Right forelimb (tissue), 1 donor: Measurements from ENCODE around the gene SEMA4D.
"Not testable (repeated sequence)": the region's sequence is repeated elsewhere in the genome, so short reads cannot be mapped to it uniquely, and the experiment has no call there.

Experiments used
- DNase-seq: peaks from one replicate; pipeline ENCODE4 v3.0.0-alpha.2; 2018

Gene SEMA4D

DNA sequence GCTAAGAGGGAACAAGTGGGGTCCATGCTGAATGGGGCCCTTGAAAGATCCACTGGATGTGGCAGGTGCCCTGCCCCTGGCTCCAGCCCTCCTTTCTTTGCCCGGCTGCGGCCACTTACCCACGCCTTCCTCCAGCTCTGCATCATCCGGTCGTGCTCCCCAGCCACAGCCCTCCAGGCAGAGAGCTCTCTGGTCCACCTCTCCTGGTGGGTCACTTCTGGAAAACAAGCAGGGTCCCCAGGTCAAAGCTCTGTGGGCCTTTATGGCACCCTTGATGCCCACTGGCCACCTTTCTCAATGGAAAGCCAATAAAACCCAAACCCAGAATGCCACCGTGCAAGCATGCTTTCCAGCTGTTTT lies 134.6 kb downstream of the SEMA4D start:
- DNase-seq = no peak

DNA sequence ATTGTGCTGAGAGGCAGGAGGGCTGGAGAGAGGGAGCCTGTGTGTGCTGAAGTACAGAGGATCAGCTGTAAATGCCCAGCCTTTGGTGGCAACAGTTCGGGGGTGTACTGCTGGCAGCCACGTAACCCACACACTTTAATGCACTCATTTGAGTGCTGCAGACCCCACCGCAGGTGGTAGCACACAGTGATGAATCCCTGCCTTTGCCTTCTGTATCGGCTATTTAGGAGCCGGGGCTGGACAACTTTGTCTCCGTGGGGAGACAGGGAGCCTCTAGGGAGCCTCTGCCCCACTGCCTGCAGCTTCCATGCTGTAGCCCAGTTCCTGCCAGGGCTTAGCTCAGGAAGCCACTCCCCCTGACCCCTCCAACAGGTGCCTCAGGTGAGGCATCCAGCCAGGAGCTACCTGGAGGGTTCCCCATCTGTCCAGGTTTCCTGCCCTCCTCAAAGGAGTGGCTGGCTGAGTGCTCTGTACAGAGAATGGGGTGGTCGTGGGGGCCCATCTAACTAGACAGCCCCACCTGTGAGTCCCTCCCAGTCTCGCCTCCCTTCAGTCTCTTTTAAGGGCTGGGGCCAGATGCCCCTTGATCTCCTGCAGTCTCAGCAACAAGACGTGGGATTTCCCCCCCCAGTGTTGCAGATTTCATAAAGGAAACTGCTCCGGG lies 135.1 kb downstream of the SEMA4D start:
- no peak for DNase-seq

DNA sequence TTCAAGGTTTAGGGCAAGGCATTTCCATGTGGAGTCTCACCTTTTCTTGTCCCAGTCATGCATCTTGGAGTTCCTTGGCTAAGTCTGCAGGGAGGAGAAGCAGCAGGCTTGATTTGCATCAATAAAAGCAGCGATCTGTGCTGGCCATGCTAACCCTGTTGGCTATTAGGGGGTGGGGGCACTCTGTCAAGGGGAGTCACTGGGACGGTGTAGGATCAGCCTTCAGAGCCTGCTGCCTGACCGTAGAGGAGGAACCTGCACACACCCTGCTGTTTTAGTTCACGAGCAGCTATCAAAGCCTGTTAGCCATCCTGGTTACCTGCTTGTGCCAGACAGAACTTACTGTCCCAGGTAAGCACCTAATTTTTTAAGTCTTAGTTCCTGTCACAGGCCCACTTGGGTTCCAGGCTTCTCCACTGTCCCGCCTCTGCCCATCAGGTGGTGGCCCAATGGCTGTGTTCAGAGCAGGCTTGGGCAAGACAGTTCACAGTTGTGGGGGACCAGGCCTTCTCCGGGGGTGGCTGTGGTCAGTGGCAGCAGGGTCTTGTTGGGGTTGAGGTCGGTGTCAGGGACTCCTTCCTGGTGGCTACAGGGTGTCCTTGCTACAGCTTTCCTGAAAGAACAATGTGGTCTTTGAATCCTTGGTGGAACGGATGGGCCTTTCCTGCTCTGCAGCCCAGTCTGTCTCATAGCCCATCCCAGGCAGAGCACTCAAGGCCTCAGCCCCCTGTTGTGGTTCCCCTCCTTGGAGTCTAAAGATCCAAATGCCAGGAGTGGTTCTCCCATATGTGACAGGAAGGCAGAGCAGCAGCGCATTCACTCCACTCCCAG lies 135.9 kb downstream of the SEMA4D start:
- peak; percentile 39 for DNase-seq

DNA sequence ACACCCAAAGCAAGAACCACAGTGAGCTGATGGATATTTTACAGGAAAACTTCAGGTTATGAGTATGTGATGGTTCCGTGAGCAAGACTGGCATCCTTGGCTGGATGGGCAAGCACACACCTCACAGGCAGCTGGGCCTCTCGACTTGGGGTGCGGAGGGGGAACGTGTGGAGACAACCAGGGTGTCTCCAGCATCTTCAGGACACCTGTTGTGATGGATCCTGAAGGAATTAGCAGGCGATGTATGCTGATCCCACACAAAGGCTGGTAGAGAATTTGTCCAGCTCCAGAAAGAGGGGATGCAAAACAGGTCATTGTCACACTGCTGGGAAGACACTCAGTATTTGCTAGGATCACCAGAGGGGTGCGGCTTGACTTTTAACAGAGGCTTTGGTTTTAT lies 136.9 kb downstream of the SEMA4D start:
- DNase-seq = peak; percentile 27

- peak; percentile 53 for DNase-seq
Measured at GRCh38 chr9:89360465-89360864, 137.4 kb downstream of the SEMA4D start.

GRCh38 chr9:89359751-89360261 lies 138.1 kb downstream of the SEMA4D start:
- peak; percentile 47 for DNase-seq

DNA sequence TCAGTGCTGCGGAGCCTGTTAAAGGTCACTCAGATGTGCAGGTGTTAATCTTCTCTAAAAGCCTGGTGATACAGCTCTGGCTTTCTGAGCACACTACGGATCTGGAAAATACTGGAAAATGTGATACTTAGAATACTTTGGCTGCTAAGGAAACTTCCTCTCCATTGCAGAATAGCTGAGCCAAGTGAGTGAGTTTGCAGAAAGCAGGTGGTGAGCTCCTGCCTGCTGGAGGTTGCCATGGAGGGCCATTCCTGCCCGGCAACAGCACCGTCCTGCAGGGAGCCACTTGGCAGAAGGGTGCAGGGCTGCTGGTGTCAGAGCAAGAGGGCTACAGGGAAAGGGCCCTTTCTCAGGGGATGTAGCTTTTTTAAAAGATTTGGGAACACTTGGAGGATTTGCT lies 138.9 kb downstream of the SEMA4D start:
- peak; percentile 47 for DNase-seq

DNA sequence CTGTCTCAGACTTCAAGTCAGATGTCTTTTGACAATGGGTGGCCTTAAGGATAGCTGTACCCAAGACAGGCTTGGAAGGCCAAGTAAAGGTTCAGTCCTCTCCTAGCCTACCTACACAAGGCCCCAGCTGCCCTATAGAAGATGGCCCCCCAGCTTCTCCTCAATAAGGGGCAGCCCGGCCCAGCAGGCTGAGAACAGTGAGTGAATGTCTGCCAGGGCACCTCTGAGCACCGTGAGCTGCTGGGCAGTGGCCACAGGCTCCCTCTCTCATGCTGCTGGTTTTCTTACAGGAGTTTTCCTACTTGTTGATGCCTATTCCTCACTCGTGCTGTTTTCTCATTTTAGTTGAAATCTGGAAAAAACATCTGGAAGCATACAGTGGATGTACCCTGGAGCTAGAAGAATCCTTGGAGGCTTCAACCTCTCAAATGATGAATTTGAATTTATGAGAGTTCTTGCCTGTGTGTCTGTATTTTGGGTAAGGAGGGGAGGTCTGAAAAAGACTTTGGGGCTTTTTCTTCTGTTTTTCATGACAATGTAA lies 139.5 kb downstream of the SEMA4D start:
- DNase-seq = peak; percentile 45

- DNase-seq = no peak
Measured at GRCh38 chr9:89357331-89358197, 140.3 kb downstream of the SEMA4D start.

DNA sequence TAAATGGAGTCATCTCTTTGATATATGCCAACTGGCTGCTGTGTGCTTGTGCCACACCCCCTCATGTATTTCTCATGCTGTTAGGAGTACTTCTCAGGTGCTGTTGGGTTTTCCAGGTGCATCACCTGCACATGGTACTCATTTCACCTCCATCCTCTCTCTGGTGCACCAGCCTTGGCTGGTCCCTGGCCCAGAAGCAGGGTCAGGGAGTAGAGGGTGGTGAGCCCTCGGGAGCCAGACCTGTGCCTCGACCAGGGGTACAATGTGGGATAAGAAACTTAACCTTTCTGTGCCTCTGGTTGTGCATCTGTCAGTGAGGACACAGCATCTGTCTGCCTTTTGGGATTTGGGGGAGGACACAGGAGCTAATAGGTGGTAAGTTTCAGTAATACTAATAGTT lies 141.1 kb downstream of the SEMA4D start:
- no peak for DNase-seq

DNA sequence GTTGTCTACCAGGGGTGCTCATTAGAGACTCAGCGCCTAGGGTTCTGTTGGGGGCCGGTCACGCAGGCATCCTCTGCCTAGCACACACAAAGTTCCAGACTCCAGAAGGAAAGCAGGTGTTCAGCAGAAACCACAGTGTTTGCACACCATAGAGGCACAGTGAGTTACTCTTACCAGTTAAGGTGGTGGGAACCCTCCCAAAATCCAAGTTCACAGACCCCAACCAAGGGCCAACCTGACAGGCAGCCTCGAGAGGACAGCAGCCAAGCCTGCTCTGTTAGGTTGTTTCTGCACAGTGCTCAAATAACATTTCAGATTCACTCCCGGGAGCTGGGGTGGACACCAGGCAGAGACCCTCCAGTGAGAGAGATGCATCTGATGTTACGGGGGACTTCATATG lies 143.4 kb downstream of the SEMA4D start:
- DNase-seq = no peak

DNA sequence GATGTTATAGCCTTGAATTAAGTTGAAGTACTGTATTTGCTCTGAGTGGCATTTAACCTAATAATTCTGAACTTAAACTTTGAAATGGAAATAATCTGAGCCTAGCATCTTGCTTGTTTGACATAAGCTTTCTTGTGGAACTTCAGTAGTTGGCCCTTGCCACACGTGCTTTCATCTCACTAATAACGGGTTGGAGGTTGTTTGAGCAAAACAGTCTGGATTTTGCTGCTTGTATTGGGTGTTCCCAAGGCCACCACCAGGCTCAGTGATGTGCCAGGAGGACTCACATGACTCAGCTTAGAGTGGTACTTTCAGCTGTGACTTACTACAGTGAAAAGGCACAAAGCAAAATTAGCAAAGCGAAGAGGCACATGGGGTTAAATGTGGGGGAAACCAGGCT lies 143.9 kb downstream of the SEMA4D start:
- DNase-seq = peak; percentile 16

DNA sequence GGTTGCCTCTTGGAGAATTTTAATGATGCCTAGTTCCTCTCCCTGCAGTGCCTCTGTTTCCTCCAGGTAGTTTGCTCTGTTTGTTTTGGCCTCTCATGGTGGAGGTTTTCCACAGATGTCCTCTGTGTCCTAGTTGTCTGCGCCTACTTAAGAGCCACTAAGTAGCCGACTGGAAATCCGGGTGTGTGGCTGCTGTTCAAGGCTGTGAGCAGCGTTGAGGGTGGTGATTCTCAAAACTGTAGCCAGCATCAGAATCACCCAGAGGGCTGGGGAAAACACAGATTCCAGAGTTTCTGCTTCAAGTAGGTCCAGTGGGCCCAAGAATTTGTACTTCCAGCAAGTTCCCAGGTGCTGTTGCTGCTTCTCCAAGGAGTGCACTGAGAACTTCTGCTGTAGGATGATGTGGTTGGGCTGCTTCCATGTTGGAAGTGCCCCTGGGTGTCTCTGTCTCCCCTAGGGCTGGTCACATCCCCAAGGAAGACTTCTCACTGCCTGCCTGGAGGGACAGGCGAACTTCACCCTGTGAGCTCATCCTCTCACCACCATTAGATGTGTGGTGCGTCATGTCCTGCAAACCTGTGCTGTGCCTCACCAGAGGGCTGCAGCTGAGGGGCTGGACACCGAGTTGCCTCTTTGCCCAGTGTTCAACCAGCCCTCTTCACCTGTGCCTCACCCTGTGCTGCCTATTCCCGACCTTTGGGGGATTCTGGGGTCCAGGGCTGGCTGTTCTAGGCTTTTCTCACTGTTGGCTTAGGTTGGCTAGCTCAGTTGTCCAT lies 144.9 kb downstream of the SEMA4D start:
- no peak for DNase-seq

- DNase-seq = no peak
Measured at GRCh38 chr9:89352451-89352850, 145.5 kb downstream of the SEMA4D start.

DNA sequence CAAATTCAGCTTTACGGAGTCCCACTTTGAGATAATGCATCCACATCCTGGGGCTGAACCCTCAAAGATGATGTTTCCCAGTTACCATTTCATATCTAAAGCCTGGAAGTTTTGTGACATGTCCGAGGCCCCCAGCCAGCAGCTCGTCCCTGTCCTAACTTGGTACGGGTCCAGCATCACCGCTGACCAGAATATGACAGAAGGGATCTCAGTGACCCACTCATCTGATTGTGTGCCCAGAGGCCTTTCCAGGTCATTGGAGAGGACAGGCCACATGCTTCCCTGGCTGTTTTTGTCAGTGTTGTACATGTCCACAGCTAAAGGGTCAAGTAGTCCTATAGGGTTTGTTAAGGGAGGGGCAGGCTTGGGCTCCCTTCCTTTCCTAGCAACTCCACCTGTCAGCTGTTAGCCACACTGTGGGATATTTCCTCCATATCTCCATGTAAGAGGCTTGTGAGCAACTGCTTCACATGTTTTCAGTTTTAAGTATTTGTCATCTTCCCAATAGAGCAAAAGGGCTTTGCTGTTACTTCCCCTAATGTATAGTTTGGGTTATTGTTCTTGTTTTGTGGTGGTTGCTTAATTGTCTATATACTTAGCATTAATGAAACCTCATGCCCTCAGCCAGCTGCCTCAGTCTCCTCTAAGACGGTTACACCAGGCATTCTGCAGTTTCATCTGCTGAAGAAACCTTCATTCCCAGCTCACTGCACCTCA lies 146.2 kb downstream of the SEMA4D start:
- no peak for DNase-seq

GRCh38 chr9:89350988-89351557 lies 146.8 kb downstream of the SEMA4D start:
- DNase-seq = no peak

DNA sequence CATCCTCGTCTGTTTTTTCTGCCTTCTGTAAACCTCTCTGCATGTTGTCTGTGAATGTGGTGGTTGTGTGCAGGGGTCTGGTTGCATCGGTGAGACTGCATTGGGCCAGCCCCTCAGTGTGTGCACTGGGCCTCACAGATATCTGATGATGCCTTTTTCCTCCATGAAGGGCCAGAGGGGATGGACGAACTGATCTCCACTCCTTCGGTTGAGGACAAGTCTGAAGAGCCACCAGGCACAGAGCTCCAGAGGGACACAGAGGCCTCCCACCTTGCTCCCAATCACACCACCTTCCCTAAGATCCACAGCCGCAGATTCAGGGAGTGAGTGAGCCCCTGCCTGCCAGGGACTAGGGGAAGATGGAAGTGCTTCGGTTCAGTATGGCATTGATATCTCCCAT lies 148.3 kb downstream of the SEMA4D start:
- DNase-seq = no peak

DNA sequence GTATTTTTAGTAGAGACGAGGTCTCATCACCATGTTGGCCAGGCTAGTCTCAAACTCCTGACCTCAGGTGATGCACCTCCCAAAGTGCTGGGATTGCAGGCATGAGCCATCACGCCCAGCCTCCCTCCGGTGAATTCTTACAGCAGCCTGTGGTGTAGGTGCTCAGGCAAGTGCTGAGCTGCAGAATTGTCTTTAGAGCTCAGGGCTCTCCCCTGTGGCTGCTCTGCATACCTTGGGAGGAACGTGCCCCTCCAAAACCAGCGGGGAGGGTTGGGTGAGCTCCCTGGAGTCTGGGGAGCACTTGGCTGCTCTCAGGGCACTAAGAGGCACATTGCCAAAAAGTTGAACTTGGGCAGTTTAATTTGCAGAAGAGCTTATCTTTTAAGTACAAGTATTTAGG lies 150.3 kb downstream of the SEMA4D start:
- no peak for DNase-seq

DNA sequence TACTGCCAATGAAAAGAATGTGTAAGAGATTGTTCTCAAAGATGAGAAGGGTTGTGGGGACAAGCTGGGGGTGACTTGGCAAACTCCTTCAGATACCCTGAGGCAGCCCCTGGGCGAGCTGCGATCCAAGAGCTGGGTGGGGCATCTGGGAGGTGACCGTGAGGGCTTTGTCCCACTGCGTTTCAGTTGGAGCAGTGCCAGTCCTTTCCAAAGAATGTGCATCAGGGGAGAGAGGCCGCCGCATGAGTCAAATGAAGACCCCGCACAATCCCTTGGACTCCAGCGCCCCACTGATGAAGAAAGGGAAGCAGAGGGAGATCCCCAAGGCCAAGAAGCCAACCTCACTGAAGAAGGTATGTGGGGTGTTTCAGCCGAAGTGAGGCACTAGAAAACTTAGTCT lies 151.2 kb downstream of the SEMA4D start:
- no peak for DNase-seq

DNA sequence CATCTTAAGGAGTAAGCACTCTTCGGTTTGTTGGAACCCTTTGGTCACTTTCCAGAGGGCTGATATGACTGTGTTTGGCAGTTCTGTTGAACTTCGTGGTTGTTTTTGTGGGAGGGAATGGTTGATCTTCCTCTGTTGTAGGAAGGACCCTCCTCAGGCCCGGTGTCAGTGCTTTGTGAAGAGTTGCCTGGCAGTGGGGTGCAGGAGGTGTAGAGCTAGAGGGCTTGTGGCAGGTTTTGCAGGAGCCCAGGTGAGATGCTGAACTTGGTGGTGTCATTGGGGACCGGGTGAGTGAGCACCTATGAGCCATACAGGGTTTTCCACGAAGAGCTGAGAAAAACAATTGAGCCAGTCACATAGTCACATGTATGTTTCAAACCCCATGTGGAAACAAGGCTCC lies 152.4 kb downstream of the SEMA4D start:
- DNase-seq = no peak

DNA sequence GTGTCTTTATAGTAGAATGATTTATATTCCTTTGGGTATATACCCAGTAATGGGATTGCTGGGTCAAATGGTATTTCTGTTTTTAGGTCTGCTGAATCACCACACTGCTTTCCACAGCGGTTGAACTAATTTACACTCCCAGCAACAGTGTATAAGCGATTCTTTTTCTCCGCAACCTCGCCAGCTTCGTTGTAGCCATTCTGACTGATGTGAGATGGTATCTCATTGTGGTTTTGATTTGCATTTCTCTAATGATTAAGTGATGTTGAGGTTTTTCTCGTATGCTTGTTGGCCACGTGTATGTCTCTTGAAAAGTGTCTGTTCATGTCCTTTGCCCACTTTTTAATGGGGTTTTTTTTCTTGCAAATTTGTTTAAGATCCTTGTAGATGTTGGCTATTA lies 154.1 kb downstream of the SEMA4D start:
- not testable (repeated sequence) for DNase-seq
